HL-60 (cell line): ENCODE measurements around the gene SP9.

Experiments used
- CTCF ChIP-seq: IDR thresholded peaks from one replicate; pipeline ENCODE4 v1.5.1; 2011; ENCODE audit warnings: low read length, control low read depth, inconsistent platforms; ENCODE audit not compliant: insufficient read depth
- POLR2AphosphoS5 ChIP-seq: IDR thresholded peaks from 2 replicates; pipeline ENCODE4 v1.6.1; 2012; ENCODE audit warnings: low read depth
- REST ChIP-seq: IDR thresholded peaks from 2 replicates; pipeline ENCODE4 v1.6.1; 2012; ENCODE audit warnings: low read depth; ENCODE audit not compliant: insufficient replicate concordance
- SPI1 ChIP-seq: IDR thresholded peaks from 2 replicates; pipeline ENCODE4 v1.6.1; 2012; ENCODE audit warnings: low read depth, mild to moderate bottlenecking, borderline replicate concordance

GRCh38 chr2:174339561-174340399 lies 5.0 kb downstream of the SP9 start:
- TF ChIP-seq SPI1, result no peak
- TF ChIP-seq CTCF, result no peak
- TF ChIP-seq REST, result no peak
- TF ChIP-seq POLR2AphosphoS5, result no peak
